HG02870 (cell line): ENCODE results near the gene ERCC4.
"Not testable (repeated sequence)": the region's sequence is repeated elsewhere in the genome, so short reads cannot be mapped to it uniquely, and the experiment has no call there.

ENCODE experiments used
- ATAC-seq: cut with Tn5 transposase; IDR thresholded peaks from one replicate; pipeline ENCODE4 v1.9.1; 2021; ENCODE audit warnings: mild to moderate bottlenecking, moderate library complexity; ENCODE audit not compliant: unreplicated experiment

The ERCC4 gene

GRCh38 chr16:13919683-13920509 is at the start of gene ERCC4:
ERCC4 (plus strand) TSS chr16:13920154; CDS start chr16:13920166, 12 bp downstream.
- ATAC-seq: peak; percentile 99

GRCh38 chr16:13873835-13874438 is 46.0 kb upstream of the ERCC4 start:
- ATAC-seq: no peak

GRCh38 chr16:13875614-13876284 is 44.2 kb upstream of the ERCC4 start:
- ATAC-seq: no peak

GRCh38 chr16:13883276-13883675 is 36.7 kb upstream of the ERCC4 start:
- no peak for ATAC-seq

- no peak for ATAC-seq
Observed at GRCh38 chr16:13883881-13884280, 36.1 kb upstream of the ERCC4 start.

- no peak for ATAC-seq
Observed at GRCh38 chr16:13885700-13886099, 34.3 kb upstream of the ERCC4 start.

GRCh38 chr16:13886608-13887007 is 33.3 kb upstream of the ERCC4 start:
- no peak for ATAC-seq

- ATAC-seq: not testable (repeated sequence)
Observed at GRCh38 chr16:13889323-13889722, 30.6 kb upstream of the ERCC4 start.

GRCh38 chr16:13892301-13892700 is 27.7 kb upstream of the ERCC4 start:
- ATAC-seq: no peak

GRCh38 chr16:13895516-13895915 is 24.4 kb upstream of the ERCC4 start:
- ATAC-seq: no peak

GRCh38 chr16:13896543-13897182 is 23.3 kb upstream of the ERCC4 start:
- no peak for ATAC-seq

- ATAC-seq: no peak
Observed at GRCh38 chr16:13897806-13898205, 22.1 kb upstream of the ERCC4 start.

- no peak for ATAC-seq
Observed at GRCh38 chr16:13898233-13898632, 21.7 kb upstream of the ERCC4 start.

- ATAC-seq: no peak
Observed at GRCh38 chr16:13902052-13902451, 17.9 kb upstream of the ERCC4 start.

GRCh38 chr16:13902677-13903076 is 17.3 kb upstream of the ERCC4 start:
- no peak for ATAC-seq

GRCh38 chr16:13904179-13904691 is 15.7 kb upstream of the ERCC4 start:
- no peak for ATAC-seq

- not testable (repeated sequence) for ATAC-seq
Observed at GRCh38 chr16:13904822-13905221, 15.1 kb upstream of the ERCC4 start.

- ATAC-seq: no peak
Observed at GRCh38 chr16:13906168-13907089, 13.5 kb upstream of the ERCC4 start.

- ATAC-seq: no peak
Observed at GRCh38 chr16:13907431-13907830, 12.5 kb upstream of the ERCC4 start.

GRCh38 chr16:13909069-13909468 is 10.9 kb upstream of the ERCC4 start:
- no peak for ATAC-seq
